Measurements from ENCODE around the gene BATF3.
A peak's percentile ranks its signal among the peaks of the same experiment; 100 is the strongest.

Gene BATF3

DNA sequence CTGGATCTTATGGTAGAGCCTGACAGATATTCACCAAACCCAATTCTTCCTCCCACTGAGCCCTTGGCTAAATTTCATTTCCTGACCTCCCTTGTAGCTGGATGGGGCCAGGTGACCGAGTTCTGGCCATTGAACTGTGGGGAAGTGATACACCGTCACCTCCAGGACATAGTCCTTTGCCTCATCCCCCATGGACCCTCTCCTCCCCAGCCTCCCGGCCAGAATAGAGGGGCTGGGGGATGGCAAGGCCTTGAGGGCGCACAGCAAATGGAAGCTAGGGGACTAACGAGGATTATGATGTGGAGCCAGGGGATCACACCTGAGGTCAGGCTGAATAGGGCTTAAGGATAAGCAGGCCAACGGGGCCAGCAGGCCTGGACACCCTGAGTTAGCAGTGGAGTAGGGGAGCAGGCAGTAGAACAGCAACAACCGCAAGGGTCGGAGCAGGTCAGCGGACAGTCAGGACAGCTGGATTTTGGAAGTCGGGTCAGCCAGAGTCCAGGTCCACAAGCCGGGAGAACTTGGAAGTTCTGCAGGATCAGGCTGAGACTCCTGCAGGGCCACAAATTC lies 15.0 kb downstream of the BATF3 start:
- no peak for DNase-seq (ENCODE audit: low spot score)

DNA sequence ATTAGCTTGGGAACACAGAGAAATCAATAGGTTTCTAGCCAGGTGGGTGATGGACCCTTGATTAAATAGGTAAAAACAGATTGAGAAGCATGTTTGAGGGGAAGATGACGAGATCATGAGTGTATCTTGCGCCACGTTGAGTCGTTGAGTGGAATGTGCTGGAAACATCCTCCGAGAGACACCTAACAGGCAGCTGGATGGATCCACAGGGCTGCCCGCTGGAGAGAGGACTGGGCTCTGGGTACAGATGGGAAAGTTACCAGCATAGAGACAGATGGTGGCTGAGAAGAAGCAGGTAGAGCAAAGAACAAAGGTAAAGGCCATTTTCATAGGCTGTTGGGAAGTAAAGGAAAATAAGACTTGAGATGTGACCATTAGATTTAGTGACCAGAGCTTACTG lies 15.6 kb downstream of the BATF3 start:
- no peak for DNase-seq (ENCODE audit: low spot score)

DNA sequence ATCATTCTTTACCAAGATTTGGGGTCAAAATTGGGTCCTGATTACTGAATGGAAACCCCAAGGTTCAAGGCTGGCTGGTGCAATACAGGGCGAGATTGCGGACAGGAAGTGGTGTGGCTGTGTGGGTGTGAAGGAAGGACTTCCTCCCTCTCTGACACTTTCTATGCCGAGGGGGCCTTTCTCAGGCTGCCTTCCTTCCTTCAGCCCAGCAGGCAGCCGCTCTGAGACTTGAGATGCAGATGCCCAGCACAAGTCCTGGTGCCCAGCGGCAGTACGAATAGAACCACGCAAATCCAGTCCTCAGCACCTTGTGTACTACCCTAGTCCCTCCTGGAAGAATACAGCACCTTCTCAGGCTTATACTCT lies 16.3 kb downstream of the BATF3 start:
- DNase-seq (ENCODE audit: low spot score): no peak

- no peak for DNase-seq (ENCODE audit: low spot score)
Measured at GRCh38 chr1:212680680-212681389, 18.8 kb downstream of the BATF3 start.

DNA sequence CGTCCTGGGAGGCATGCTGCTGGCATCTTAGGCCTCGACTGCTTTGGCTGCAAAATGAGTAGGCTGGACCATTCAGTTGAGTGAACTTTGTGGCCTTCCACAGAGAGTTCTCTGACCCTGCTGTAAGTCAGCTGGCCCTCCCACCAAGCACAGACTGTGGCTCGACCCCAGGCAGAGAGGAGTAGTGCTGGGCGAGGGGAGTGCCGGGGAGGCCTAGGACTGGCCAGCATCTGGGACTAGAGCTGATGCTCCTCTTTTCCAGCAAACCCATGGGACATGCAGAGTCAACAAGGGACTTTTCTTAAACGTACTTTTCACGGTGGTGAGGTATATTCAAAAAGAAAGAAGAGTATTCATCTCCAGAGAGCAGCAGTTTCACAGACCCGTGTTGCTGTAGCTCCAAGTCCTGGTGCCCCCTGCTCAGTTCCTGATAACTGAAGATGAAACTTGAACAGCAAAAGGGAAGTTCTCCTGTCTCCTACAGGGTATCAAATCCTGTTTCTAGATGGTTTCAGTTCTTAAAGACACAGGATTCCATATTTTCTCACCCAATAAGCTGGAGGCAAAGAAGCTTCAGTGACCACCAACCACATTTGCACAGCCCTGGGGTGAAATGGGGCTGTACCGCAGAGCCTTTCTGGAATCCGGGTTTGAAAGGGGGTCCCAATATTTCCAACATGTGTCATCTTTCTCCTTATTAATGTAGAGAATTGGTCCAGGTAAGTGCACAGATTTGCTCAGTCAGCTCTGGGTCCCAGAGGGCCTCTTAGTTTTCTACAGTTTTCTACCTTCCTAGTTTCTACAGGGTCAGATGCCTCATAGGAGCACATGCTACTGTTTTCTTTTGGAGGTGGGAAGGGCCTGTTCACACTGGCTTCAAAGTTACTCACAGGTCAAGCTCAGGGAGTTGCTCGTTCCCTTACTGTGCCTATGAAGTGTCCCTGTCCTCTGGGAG lies 20.9 kb downstream of the BATF3 start:
- DNase-seq (ENCODE audit: low spot score): no peak

DNA sequence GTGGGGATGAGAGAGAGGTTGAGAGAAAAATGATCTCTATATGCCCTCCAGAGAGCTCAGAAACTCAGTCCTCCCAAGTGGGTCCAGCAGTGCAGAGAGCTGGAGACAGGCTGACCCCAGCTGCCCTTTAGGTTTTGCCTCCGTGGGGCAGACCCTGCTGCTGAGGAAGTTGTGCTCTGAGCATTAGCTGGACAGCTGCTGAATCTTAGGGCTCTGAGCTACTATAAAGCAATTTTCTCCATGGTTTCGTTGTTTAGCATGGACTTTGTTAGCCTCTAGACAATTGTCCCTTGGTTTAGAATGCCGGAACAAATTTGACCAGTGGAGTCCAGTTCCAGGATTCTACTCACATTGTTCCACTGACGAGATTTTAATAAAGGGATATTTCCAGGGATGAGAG lies 22.1 kb downstream of the BATF3 start:
- DNase-seq (ENCODE audit: low spot score): no peak

DNA sequence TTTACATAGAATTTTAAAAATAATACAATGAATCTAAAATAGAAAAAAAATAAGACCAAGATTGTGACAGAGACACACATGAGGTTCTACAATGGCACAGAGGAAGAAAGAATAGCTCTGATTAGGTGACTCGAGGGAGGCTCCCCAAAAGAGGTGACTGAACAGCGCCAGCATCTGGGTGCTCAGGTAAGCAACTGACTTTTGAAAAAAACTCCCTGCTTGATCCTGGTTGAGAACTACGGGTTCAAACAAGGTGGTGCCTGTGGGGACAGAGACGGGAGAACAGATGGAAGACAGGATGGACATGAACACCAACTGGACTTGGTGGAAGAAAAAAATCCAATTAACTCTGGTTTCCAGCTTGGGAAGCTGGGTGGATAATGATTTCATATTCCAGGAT lies 22.5 kb downstream of the BATF3 start:
- DNase-seq (ENCODE audit: low spot score): no peak

GRCh38 chr1:212675675-212676074 lies 24.0 kb downstream of the BATF3 start:
- no peak for DNase-seq (ENCODE audit: low spot score)

- no peak for DNase-seq (ENCODE audit: low spot score)
Measured at GRCh38 chr1:212674872-212675271, 24.8 kb downstream of the BATF3 start.

DNA sequence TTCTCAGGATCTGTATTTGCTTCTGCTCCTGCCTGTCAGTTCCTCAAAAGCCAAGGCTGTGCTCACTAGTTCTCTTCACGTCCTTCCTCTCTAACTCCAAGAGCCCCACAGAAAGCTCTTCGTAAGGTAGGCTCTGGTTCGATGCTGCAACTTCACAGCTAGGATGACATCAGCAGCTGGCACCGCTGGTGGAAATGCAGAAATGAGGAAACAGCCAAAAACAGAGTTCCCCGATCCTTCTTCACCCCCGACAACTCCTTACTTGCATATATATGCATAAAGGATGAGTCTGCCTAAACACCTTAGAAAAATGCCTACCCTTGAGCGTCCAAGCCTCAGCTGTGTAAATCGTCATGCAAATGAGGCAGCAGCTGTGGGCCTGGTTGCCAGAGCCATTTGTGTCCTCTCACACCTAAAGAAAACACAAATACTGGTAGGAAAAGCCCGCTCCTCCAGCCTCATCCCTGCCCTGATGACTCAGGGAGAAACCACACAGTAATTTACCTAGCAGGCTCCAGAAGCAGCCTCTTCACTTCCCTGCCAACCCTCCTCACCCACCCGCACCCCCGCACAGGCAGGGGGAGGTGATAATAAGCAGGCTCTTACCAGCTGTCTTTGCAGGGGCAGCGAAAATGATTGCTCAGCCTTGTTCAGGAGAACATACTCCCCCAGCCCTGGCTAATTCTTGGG lies 28.2 kb downstream of the BATF3 start:
- peak; percentile 88 for DNase-seq (ENCODE audit: low spot score)

- no peak for DNase-seq (ENCODE audit: low spot score)
Measured at GRCh38 chr1:212670882-212671281, 28.8 kb downstream of the BATF3 start.

- DNase-seq (ENCODE audit: low spot score): no peak
Measured at GRCh38 chr1:212670301-212670700, 29.3 kb downstream of the BATF3 start.

DNA sequence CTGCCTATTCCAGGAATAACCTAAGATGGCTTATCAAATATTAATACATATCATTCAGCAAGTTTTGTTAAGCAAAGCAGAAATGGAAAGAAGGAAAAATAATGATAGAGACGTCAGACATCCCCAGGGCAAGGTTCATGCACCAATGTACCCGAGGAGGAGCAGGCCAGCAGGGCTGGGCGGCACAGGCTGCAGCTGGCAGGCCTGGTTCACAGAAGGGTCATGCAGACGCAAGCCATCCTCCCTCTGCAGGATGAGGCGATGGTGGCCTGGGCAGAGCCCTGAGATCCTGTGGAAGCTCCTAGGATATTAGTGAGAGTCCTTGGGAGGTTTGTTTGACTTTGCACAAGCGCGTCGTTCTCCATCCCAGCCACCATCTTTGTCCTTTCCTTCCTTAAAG lies 30.0 kb downstream of the BATF3 start:
- DNase-seq (ENCODE audit: low spot score): no peak

GRCh38 chr1:212669102-212669501 lies 30.5 kb downstream of the BATF3 start:
- no peak for DNase-seq (ENCODE audit: low spot score)

DNA sequence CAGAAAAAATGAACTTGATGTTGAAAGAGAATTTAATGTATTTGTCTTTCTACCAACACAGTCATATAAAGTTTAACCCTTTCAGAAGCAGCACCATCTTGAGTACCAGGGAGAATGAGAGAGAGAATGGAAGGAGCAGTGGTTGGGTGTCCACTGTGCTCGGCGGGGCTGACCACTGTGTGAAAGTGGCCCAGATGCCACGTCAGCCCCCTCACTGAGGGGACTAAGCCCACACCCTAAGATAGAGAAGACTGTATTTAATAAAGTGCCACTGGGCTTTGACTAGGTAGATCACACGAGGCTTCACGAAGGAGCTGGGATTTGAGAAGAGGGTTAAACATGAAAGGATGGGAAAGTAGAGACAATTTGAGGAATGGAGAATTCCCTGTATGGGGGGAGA lies 31.2 kb downstream of the BATF3 start:
- DNase-seq (ENCODE audit: low spot score): no peak

DNA sequence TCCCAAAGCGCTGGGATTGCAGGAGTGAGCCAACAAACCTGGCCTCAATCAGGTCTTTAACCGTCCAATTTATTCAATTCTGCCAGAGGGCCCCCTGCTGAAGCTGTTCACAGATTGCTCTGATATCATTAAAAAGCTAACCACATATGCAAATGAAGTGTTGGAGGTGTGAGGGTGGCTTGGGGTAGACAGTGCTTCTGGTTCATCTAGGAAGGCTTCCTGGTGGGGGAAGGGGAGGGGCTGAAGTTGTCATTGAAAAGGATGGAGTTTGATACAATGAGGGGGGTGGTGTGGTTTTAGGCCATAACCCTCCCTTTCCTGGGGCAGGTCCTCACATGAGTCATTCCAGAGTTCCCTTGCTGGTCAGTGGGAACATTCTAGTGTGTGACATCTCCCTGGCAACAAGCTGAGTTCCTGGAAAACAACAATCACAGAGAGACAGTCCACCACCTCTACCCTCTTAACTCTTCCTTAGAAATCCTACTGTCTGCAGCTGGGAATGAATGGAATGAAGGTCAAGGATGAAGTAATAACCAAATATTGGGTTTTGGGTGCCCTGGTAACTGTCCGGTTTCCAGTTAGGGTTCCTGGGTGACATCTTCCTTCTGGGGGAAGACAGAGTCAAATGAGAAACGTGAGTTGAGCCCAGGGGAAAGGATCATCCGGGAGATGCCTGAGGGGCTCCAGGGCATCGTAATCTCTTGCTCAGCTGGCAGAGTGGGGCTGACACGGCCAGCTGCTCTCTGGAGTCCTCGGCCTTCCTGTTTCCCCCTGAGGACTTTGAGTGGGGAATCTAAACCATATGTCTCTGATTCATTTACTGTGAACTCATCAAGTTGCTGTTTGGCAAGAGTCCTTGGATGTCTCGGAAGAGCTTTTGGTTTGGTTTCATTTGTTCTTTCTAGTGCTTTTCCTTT lies 32.2 kb downstream of the BATF3 start:
- DNase-seq (ENCODE audit: low spot score): peak; percentile 34

- no peak for DNase-seq (ENCODE audit: low spot score)
Measured at GRCh38 chr1:212666116-212666775, 33.4 kb downstream of the BATF3 start.

- DNase-seq (ENCODE audit: low spot score): peak; percentile 76
Measured at GRCh38 chr1:212665241-212666115, 34.2 kb downstream of the BATF3 start.

DNA sequence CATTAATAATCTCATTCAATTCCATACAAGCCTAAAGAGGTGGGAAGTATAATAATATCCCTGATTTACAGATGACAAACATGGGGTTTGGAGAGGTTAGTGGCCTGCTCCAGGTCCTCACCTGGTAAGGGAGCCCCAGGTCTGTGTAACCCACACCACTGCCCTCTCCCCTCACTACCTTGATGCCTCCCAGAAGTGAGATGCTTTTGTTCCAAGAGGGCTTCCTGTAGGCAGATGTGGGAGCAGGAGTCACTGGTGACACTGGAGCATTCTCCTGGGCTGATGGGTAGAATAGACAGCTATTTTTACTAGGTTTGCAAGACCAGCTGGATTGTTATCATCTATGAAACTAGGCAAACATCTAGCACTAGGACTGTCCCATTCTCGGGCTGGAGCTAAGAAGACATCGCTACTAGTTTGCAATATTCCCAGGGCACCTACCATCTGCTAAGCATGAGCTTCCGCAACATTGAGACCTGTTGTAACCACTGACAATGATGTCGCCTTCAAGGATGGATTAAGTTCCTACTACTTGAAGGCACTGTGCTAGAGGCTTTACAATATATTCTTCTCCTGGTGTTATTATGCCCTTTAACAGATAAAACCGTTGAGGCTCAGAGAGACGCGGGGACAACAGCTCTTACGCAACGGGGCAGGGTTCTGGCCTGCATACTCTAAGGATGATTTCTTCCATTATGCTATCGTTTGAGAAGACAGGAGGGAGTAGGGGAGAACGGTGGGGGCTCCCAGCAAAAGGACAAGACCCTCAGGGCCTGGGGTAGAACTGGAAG lies 35.0 kb downstream of the BATF3 start:
- no peak for DNase-seq (ENCODE audit: low spot score)

Measured in pons (tissue), 1 donor.